ENCODE results near the gene LRRN3. TPM values are rescaled to one million over a fixed set of nuclear protein-coding genes. Genes with fewer than 3 reads are reported as not detected.

Gene LRRN3
- total RNA-seq, 1 experiment from 2014 or later, result not detected

GRCh38 chr7:111101856-111102646, 11.1 kb downstream of the LRRN3 start:
- CTCF ChIA-PET, result no interaction called here
- H3K9me3 Mint-ChIP-seq (ENCODE audit: low read depth, unreplicated experiment), result no peaks in the 10 kb centered on the region
- H3K36me3 Mint-ChIP-seq (ENCODE audit: insufficient read depth, unreplicated experiment), result no peaks in the 10 kb centered on the region
- intact Hi-C loops (cut with micrococcal nuclease; ENCODE audit: unreplicated experiment), result loop anchor here (5.0 kb wide), 2 partner anchors 130 to 460 kb away; partner anchors contain the start of gene IMMP2L
- no peak overlapping the region for H3K27ac Mint-ChIP-seq (ENCODE audit: unreplicated experiment)
- no peak for TF ChIP-seq CTCF (IDR thresholded peaks at IDR 0.05; ENCODE audit: unreplicated experiment)
- H3K4me1 Mint-ChIP-seq (ENCODE audit: low read depth, unreplicated experiment), result peaks cover 29% of the 10 kb centered on the region
- no TSS peak for BruUV-seq (replicated peaks)
- no peaks in the 10 kb centered on the region for H3K27me3 Mint-ChIP-seq (ENCODE audit: unreplicated experiment)
- H3K4me3 Mint-ChIP-seq (ENCODE audit: low read depth, unreplicated experiment), result no peak overlapping the region
- no peak for DNase-seq

GRCh38 chr7:111103136-111103535, 12.2 kb downstream of the LRRN3 start:
- peak overlapping the region; percentile 26 for H3K4me3 Mint-ChIP-seq (ENCODE audit: low read depth, unreplicated experiment)
- no peaks in the 10 kb centered on the region for H3K9me3 Mint-ChIP-seq (ENCODE audit: low read depth, unreplicated experiment)
- no peak for DNase-seq
- H3K36me3 Mint-ChIP-seq (ENCODE audit: insufficient read depth, unreplicated experiment), result no peaks in the 10 kb centered on the region
- intact Hi-C loops (cut with micrococcal nuclease; ENCODE audit: unreplicated experiment), result loop anchor here (5.0 kb wide), 2 partner anchors 129 to 459 kb away; partner anchors contain the start of gene IMMP2L
- no peaks in the 10 kb centered on the region for H3K27me3 Mint-ChIP-seq (ENCODE audit: unreplicated experiment)
- peaks cover 36% of the 10 kb centered on the region for H3K4me1 Mint-ChIP-seq (ENCODE audit: low read depth, unreplicated experiment)
- CTCF ChIA-PET, result no interaction called here
- H3K27ac Mint-ChIP-seq (ENCODE audit: unreplicated experiment), result no peak overlapping the region
- no peak for TF ChIP-seq CTCF (IDR thresholded peaks at IDR 0.05; ENCODE audit: unreplicated experiment)
- BruUV-seq (replicated peaks), result no TSS peak

- H3K9me3 Mint-ChIP-seq (ENCODE audit: low read depth, unreplicated experiment), result no peaks in the 10 kb centered on the region
- no peak for TF ChIP-seq CTCF (IDR thresholded peaks at IDR 0.05; ENCODE audit: unreplicated experiment)
- intact Hi-C loops (cut with micrococcal nuclease; ENCODE audit: unreplicated experiment), result loop anchor here (2.0 to 5.0 kb wide), 3 partner anchors 61 to 459 kb away; partner anchors contain the start of gene IMMP2L
- peaks cover 43% of the 10 kb centered on the region for H3K4me1 Mint-ChIP-seq (ENCODE audit: low read depth, unreplicated experiment)
- CTCF ChIA-PET, result no interaction called here
- no peaks in the 10 kb centered on the region for H3K27me3 Mint-ChIP-seq (ENCODE audit: unreplicated experiment)
- no peak overlapping the region for H3K4me3 Mint-ChIP-seq (ENCODE audit: low read depth, unreplicated experiment)
- no peaks in the 10 kb centered on the region for H3K36me3 Mint-ChIP-seq (ENCODE audit: insufficient read depth, unreplicated experiment)
- DNase-seq, result no peak
- H3K27ac Mint-ChIP-seq (ENCODE audit: unreplicated experiment), result no peak overlapping the region
- no TSS peak for BruUV-seq (replicated peaks)
Measured at GRCh38 chr7:111103678-111104274, 12.8 kb downstream of the LRRN3 start.

- Mint-ChIP-seq H3K4me3 (ENCODE audit: low read depth, unreplicated experiment) (no peak overlapping the region), H3K27ac (ENCODE audit: unreplicated experiment) (no peak overlapping the region), H3K36me3 (ENCODE audit: insufficient read depth, unreplicated experiment) (no peaks in the 10 kb centered on the region), H3K27me3 (ENCODE audit: unreplicated experiment) (no peaks in the 10 kb centered on the region), H3K4me1 (ENCODE audit: low read depth, unreplicated experiment) (peaks cover 51% of the 10 kb centered on the region), H3K9me3 (ENCODE audit: low read depth, unreplicated experiment) (no peaks in the 10 kb centered on the region)
- no peak for TF ChIP-seq CTCF (IDR thresholded peaks at IDR 0.05; ENCODE audit: unreplicated experiment)
- intact Hi-C loops (cut with micrococcal nuclease; ENCODE audit: unreplicated experiment), result loop anchor here (2.0 to 5.0 kb wide), 4 partner anchors 62 to 458 kb away; partner anchors contain the start of gene IMMP2L
- no TSS peak for BruUV-seq (replicated peaks)
- no peak for DNase-seq
- CTCF ChIA-PET, result no interaction called here
Measured at GRCh38 chr7:111104710-111105109, 13.8 kb downstream of the LRRN3 start.
